HG03103 (cell line): Measurements from ENCODE around the gene C1QTNF1.

Source experiments
- ATAC-seq: cut with Tn5 transposase; IDR thresholded peaks from one replicate; pipeline ENCODE4 v1.9.1; 2021; ENCODE audit warnings: low read depth; ENCODE audit not compliant: unreplicated experiment

The C1QTNF1 gene

DNA sequence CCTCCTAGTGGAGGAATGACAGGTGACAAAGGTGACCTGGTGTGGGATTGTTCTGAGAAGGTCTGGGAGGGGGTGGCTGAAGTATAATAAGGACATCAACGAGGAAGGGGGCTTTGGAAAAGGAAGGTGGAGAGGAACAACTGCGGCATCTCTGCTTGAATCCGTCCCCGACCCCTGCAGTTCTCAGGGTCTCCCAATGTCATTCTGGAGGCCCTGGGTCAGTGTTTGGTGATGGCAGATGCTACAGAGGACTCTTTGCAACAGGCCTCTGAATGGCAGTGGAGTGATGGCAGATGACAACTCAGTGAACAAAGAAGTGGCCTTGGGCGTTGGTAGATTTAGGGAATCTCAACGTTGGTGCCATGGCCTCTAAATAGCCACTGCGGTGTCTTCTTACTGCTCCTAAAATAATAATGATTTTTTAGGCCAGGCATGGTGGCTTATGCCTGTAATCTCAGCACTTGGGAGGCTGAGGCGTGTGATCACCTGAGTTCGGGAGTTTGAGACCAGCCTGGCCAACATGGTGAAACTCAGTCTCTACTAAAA is 52.0 kb downstream of the C1QTNF1 start:
- no peak for ATAC-seq

DNA sequence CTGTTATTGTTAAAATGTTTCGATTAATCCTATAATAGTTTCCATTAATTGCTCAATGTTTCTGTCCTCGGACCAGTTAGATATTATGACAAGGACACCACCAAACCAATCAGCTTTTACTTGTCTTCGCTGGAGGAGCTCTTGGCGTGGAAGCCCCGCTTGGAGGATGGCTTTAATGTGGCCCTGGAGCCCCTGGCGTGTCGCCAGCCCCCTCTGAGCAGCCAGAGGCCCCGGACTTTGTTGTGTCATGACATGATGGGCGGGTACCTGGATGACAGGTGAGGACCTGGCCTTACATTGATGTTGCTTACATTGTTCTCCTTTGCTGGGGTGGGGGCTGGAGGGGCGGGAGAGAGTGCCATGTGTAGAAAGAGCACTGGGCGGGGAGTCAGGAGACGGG is 53.6 kb downstream of the C1QTNF1 start:
- ATAC-seq: no peak

DNA sequence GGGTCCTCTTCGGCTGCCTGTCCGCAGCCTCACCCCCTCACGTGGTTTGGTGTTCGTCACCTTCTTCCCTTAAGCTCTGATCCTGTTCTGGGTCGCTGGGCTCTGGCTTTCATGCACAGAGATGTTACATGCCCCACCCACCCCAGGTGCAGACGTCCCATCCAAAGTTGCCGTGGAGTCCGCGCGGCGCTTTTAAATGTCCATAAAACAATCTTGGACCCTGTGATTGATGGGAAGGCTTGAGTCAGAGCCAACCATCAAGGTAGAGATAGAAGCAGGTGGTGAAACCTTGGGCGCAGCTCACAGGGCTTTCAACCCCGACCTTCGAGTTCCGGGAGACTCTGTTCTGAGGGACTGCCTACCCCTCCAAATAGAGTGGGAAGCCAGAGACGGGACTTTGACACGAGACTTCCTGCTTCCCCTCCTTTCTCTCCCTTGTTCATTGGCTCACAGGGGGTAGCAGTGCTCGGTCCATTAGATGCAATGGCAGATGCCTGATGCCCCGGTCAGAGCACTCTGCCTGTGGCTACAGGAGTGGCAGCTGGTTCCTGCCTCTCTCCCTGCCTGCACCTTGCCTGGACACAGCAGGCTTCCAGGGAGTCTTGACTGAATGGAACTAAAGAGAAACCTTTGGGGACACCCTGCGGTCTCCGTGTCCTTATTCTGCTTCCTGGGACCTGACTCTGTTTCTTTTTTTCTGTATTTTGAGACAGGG is 54.7 kb downstream of the C1QTNF1 start:
- ATAC-seq: no peak

DNA sequence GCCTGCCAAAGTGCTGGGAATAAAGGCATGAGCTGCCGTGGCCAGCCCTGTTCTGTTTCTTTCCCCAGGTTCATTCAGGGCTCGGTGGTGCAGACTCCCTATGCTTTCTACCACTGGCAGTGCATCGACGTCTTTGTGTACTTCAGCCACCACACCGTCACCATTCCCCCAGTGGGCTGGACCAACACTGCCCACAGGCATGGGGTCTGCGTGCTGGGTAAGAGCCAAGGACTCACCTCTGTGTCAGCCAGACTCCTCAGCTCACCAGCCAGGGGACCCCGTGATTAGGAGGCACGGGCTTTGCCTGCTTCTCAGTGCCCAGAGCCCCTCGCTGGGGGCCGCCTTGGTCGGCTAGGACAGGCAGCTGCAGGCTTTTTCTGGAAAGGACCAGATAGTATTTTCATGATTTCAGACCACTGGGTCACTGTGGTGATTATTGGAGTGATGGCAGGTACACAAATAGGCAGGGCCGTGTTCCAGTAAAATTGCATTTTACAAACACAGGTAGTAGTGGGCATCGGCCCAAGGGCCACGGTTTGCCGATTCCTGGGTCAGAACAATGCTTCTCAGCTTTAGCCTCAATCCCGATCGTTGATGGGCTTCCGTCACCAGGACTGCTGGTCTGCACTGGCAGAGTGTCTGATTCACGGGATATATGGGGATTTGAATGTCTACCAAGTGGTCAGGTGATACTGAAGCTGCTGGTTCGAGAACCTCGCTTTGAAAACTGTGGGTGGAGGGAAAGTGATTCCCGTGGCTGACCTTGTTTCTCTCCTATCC is 55.6 kb downstream of the C1QTNF1 start:
- ATAC-seq: no peak

DNA sequence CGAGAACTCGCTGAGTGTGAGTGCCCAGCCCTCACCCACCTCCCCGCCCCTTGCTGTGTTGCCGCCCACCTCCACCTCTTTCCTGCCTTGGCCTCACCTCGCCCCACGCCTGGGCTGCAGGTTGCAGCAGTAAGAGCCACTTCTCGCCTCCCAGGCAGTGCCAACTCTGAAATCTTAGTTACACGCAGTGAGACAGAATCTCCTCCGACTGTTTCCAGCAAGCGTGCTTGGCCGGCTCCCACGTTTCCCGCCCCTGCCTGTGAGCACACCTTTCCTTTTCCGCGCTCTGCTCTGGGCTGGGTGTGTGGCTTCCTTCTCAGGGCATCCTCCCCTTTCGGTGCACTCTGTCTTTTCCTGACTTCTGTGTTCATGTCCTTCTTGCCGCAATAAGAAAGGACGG is 56.4 kb downstream of the C1QTNF1 start:
- ATAC-seq: no peak

DNA sequence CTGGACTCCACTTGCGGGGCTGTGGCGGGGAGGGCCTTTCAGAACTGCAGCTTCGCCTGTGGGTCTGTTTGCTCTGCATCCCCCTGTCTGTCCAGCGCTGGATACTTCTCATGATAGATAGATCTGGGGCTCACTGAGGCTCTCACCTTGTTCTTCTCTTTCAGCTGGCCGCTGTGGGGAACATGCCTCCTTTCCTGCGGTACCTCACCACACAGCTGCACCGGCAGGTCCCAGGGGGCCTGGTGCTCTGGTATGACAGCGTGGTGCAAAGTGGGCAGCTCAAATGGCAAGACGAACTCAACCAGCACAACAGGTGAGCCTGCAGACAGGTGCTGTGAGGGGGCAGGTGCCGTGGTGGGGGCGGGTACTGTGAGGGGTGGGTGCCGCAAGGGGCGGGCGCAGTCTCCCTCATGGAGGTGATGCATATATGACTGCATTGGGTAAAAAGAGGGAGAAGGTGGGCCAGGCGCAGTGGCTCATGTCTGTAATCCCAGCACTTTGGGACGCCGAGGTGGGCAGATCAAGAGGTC is 56.9 kb downstream of the C1QTNF1 start:
- ATAC-seq: no peak

DNA sequence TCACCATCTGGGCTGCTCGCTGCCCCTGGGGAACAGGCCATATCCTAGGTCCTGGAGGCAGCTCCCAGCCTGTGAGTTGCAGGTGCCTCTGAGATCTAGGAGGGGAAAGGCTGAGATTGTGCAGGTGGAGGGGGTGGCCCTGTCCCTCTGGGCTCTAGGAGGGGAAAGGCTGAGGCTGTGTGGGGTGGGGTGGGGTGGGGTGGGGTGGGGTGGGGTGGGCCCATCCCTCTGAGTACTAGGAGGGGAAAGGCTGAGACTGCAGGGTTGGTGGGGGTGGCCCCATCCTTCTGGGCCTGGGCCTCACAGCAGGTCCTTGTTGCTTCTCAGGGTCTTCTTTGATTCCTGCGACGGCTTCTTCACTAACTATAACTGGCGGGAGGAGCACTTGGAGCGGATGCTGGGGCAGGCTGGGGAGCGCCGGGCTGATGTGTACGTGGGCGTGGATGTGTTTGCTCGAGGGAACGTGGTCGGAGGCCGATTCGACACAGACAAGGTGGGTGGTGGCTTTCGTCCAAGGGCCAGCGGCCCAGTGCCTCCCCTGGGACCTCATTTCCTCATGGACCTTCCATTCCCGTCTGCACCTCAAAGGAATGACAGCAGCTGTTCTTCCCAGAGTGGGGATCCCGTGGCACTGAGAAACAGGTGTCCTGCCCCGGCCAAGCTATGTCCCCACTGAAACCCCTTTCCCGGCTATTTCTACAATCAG is 57.8 kb downstream of the C1QTNF1 start:
- ATAC-seq: no peak

DNA sequence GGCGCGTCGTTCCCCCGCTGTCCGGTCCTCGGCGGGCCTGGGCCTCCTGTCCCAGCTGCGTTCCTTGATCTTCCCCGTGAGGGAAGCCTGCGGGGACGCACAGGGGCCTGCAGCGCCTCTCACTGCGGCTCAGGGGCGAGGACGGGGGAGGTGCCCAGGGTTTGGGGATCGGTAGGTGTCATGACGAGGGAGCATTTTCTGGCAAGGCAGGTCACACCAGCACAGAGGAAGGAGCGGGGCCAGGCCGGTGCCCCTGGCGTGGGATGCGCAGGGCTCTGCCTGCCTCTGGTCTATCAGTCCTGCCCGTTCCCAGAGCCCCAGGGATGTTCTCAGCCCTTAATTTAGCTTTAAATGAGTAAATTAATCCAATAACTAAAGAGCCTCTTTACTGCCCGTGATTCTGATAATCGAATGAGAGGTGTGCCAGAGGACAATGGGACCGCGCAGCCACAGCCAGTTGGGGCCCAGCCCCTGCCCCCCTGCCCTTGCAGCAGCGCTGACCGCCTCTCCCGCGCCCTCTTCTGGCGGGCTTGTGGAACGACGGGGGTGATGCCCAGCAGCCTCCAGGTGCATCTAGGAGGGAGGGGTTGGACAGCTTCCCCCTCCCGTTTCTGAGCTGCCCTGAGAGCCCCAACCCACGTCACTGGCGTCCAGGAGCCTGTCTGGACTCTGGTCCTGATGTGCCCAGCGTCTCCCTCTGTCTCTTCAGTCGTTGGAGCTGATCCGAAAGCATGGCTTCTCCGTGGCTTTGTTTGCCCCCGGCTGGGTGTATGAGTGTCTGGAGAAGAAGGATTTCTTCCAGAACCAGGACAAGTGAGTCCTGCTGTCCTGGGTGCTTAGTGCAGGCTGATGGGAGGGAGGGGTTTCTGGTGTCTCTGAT is 58.6 kb downstream of the C1QTNF1 start:
- ATAC-seq: no peak

DNA sequence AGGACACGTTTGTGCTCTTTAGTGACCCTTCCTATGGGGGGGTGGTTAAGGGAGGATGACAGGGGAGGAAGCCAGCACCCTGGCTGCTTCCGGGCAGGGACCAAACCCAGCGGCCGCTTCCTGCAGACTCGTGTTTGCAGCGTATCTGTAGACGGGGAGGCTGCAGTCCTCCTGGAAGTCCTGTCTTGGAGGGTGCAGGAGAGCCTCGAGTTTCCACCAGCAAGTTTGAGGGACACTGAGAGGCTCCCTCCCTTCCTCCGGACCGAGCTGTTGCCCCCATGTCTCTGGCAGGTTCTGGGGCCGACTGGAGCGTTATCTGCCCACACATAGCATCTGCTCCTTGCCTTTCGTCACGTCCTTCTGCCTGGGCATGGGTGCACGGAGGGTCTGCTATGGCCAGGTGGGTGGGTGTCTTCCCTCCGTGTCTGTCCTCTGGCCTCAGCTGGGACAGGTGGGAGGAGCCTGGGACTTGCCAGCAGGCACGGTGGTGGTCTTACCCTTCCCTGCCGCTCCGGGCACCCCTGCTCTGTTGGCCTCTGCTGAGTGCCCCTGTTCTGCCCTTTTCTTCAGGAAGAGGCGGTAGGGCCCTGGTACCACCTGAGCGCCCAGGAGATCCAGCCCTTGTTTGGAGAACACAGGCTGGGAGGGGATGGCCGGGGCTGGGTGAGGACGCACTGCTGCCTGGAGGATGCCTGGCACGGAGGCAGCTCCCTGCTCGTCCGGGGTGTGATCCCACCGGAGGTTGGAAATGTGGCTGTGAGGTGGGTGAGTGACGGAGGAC is 59.4 kb downstream of the C1QTNF1 start:
- no peak for ATAC-seq

DNA sequence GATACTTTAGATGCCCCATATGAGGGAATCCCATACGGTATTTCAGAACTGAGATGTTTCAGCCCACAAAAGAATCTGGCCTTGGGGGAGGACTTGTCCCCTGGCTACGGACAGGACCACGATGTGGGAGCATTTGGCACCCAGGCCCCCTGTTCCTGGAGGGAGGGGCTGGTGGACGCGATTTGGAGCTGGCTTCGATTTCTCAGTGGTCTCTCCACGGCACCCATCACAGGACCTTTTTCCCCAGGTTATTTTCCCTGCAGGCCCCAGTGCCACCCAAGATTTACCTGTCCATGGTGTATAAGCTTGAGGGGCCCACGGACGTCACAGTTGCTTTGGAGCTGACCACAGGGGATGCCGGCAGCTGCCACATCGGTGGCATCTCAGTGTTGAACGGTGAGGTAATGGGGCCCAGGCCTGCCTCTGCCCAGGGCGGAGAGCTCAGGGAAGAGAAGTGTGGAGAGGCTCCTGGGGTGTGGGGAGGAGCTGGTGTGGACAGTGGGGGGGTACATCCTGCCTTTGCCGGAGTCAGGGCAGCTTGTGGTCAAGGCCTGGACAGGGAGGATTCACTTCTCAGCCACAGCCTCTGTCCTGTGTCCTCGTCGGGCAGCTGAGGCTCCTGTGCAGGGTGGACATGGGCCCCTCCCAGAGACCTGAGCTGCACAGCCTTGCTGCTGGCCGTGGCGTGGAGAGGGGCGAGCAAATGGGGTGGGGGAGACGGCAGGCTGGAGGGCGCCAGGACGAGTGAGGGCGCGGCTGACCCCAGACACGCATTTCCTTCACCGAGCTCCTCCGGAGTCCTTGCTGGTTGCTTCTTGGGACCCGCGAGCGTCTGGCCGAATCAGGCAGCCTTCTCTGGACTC is 60.6 kb downstream of the C1QTNF1 start:
- ATAC-seq: no peak

DNA sequence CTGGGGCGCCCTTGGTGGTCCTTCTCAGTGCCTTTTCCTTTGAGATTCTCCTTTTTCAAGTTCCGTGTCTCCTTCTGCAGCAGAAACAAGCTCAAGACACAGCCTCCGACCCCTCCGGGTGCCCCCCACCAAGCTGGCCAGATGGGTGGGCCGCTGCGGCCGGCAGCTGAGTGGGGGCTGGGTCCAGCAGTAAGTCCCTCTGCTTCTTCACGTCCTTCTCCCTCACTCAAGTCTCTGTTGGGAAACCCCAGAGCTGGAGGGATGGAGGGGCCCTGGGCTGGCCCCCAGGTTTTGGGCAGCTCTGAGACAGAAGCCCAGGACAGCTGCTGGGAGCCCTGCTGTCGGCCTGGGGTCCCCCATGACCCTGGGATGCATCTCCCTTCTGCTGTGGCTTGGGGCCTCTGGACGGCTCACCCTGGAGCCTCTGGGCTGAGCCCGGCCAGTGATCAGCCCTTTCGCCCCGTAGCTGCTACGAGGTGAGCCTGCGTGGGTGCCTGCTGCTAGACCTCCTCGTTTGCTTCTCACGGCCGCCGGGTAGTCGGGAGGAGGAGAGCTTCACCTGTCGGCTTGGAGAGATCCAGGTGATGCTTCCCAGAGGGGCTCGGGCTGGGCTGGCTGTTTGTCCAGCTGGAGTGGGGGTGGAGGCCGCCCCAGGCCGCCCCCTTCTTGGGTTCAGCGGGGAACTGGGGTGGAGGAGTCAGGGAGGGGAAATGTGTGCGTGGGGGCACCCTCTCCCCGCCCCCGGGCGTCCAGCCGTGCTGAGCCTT is 61.4 kb downstream of the C1QTNF1 start:
- no peak for ATAC-seq

DNA sequence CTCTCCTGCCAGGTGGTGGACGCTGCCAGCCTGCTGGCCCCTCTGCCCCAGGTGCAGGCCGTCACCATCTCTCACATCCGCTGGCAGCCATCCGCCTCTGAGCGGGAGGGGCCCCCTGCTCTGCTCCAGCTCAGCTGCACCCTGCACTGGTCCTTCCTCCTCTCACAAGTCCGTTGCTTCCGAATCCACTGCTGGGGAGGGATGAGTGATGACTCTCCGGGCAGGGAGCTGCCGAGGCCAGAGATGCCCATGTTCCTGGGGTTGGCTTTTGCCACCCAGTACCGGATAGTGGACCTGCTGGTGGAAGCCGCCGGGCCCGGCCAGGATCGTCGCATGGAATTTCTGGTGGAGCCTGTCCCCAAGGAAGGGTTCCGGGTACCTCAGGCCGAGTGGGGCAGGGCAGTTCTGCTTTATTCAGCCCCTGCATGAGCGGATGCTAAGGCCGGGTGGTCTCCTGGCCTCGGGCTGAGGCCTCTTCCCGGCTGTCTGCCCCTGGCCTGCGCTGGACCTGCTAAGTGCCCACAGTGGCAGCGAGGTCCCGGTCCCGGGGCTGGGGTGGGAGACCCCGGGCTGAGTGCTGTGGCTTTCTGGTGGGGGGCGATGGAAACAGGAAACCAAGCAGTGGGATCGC is 62.1 kb downstream of the C1QTNF1 start:
- no peak for ATAC-seq

DNA sequence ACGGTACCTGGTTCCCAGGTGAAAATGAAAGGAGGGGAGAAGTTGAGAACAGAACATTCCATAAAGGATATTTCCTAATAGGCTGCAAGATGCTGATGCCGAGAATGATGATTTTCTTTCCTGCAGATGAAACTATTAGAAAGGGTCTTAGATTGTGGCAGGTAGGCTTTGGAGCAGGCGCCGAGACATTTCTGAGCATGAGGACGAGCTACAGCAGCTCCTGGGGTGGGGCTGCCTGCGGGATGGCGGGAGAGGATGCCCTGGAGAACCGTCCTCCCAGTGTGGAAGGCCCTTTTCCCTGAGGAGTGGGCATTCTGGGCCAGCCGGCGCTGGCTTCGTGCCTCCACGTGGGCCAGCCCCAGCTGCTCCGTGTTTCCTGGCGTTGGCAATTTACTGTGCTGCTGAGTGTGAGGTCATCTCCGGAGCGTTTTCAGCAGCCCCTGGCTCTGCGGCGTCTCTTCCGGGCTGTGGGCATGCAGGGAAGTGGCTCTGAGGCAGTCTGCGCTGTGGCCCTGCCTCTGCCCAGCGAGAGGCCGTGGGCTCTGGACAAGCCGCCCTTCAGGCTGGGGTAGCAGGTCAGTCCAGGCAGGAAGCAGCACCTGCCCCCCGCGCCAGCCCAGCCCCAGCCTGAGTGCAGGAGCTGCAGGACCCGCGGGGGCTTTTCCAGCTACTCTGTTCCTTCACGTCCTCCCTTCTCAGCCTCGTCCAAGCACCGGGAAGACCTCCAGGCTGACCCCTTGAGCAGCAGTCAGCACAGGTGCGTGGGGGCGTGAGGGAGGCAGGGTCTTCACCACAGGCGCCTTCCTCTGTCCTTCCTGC is 62.8 kb downstream of the C1QTNF1 start:
- no peak for ATAC-seq

DNA sequence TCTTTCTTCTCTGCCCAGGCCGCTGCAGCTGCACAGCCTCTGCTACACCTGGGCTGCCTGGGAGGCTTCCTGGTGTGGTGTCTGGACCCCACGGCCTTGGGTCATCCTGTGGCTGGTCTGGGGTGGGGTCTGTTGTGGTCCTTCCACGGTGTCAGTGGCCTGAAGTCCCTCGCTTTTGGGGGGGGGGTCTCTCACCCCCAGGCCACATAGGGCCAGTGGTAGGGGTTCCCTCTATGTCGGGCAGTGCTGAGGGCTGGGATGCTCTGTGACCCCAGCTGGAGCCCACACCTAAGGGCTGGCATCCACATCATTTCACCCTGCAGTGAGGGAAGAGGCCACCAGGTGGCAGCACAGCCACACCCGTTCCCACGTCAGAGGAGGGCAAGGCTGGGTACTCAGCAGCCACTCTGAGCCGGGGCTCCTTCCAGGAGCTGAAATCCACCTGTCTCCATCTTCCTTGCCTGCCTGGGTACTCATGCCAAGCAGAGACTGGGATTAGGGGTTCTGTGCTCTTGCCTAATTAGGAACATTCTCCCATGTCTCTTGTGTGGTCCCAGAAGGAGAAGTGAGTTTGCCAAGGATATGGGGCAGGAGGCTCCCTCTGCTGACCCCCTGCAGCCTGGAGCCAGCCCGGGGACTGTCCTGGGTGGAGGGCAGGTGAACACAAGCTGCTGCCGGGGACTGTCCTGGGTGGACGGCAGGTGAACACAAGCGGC is 63.6 kb downstream of the C1QTNF1 start:
- ATAC-seq: no peak

DNA sequence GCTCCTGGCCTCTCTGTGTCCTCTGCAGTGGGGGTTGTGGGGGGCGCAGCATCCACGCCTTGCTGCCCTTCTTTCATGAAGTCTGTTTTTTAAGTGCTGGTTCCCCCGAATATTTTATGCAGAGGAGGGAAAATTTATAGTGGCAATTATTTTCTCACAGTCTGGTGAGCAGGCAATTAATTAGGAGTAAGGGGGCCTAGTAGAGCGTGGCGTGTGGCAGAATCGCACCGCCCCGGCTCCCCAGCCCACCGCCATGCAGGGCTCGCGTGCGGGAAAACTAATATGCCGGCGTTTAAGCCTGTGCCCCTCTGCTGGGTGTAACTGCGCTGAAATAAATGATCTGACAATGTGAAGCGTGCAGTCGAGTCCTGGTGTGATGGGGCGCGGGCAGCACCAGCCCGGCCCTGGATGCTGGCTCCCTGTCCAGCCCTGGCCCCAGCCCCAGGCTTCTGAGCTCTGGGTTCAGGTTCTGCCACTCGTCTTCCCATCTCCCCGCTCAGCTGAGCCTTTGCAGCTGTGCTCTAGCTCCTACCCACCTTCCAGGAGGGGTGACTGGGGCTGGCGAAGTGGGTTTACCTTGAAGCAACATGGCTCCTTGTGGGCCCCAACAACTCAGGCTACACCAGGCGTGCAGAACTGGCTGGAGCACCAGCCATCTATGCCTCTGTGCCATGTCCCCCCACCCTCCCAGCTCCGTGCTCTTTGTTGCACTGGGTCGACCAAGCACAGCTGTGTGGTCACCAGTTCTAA is 64.5 kb downstream of the C1QTNF1 start:
- no peak for ATAC-seq
